Glomerular endothelial cell (primary cell): Measurements from ENCODE around the gene CCT7. TPM values are rescaled to one million over a fixed set of nuclear protein-coding genes. Genes with fewer than 3 reads are reported as not detected.

ENCODE experiments used
- DNase-seq: peaks from one replicate; pipeline ENCODE4 v3.0.0-alpha.2; 2011; ENCODE audit warnings: low read depth, low spot score; ENCODE audit errors: extremely low read depth
- total RNA-seq: library from RNA; depleted of rRNA; stranded (reverse); fragments of >200 nt; gene quantifications from 2 replicates; pipeline ENCODE4 v1.2.3, GENCODE V29; 2015

CCT7 gene
- total RNA-seq, 1 donor from 2014 or later: 334 TPM

DNA sequence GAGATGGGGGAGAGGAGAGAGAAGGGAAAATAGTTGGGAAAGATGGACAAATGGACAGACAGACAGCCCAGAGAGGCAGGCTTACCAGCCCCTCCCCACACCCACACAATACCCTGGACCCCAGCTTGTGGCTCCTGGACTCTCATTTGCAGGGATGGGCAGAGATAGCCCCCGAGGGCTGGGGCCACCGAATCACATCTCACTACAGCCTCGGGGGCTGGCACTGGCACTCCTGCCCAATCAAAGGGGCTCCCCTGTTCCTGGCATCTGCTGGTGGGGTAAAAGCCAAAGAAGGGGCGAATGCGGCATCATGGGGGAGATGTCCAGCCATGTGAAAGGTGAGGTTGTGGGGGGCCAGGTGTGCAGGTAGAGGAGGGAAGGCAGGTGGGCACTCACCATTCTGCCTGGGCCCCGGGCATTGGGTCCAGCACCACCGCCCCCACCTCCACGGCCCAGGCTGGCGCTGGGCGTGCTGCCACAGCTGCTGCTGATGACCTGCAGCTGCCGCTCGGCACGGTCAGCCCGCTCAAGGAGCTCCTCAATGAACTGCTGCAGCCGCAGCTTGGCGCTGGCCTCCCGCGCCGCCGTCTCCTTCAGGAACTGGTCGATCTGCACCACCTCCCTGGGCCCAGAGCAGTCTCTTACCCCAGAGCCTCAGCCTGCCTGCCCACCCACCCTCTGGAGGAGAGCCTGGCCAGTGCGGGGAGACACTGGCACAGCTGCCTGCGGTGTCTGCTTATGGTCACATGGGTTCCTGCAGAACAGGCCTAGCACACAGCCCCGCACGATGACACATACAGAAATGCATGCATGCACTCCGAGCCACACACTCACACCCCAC is 32.2 kb downstream of the CCT7 start:
- DNase-seq: no peak

- no peak for DNase-seq
These were observed 32.9 kb downstream of the CCT7 start for GRCh38 chr2:73267008-73267407.

GRCh38 chr2:73268366-73268829 is 34.3 kb downstream of the CCT7 start:
- DNase-seq: no peak

DNA sequence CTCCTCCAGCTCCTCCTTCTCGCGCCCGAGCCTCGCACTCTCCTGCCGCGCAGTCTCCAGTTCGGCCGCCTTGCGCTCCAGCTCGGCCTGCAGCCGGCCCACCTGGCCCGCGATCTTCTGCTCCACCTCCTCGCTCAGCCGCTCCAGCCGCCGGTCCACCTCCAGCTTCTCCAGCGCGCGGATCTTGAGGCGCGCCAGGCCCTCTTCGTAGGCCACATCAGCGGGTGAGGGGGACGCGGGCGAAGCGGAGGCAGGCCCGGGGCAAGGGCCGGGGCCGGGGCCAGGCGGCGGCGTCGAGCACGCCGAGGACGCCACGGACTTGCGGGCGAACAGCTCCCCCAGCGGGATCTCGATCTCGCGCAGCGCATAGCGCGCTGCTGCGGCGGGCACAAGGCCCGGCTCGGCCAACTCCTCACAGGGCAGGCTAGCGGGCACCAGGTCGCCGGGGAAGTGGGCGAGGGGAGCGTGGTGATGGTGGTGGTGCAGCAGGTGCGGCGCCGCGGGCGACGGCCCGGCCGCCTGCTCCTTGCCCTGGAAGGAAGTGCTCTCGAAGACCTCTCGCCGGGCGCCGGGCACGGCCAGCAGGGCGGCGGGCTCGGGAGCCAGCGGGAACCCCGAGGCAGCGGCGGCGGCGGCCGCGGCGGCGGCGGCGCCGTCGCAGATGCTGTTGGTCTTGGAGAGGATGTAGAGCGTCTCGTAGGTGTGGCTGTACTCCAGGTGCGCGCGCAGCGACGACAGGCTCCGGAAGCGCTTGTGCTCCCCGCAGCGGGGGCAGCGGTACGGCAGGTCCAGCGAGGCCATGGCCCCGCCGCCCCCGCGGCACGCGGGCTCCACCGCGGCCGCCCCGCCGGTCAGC is 35.0 kb downstream of the CCT7 start:
- no peak for DNase-seq

- no peak for DNase-seq
These were observed 35.8 kb downstream of the CCT7 start for GRCh38 chr2:73269686-73270465.

- DNase-seq: no peak
These were observed 38.2 kb downstream of the CCT7 start for GRCh38 chr2:73272270-73272669.

- DNase-seq: no peak
These were observed 45.7 kb downstream of the CCT7 start for GRCh38 chr2:73279852-73280251.

GRCh38 chr2:73281244-73281643 is 47.1 kb downstream of the CCT7 start:
- no peak for DNase-seq

- DNase-seq: no peak
These were observed 48.9 kb downstream of the CCT7 start for GRCh38 chr2:73282924-73283544.

DNA sequence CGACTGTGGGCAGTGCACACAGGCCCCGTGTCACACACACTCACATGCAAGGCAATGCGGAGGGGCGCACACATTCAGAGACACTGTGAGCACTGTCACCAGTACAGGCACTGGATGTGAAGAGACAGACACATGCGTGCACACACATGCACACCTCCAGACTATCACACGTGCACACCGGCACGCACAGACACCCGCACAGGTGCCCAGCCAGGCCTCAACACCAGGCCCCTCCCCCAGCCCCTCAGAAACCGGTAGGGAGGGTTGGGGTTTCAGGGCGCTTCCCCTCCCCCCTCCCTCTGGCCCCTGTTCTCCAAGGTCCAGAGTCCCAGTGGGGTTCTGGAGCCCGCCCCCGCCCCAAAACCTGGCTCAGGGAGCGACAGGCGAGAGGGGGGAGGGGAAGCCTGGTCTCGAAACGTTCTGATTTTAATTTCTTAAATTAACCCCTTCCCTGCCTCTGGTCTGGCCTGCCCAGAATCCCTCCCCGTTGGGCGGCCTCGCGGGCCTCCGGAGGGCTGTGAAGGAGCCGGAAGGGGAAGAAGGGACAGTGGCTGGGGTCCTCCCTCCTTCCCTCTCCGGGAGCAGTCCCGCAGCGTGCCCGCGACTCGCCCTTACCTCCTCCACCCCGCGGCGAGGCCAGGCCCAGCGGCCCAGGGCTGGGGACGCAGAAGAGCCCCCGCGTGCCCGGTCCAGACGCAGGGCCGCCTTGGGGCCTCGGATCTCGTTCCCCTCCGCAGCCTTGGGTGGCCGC is 49.6 kb downstream of the CCT7 start:
- DNase-seq: no peak

- DNase-seq: no peak
These were observed 50.4 kb downstream of the CCT7 start, which contains the start of gene FBXO41 for GRCh38 chr2:73284296-73285158. Gene FBXO41 (minus strand): TSS chr2:73284478. CDS start chr2:73269630, 14,848 bp downstream.

GRCh38 chr2:73285159-73285739 is 51.1 kb downstream of the CCT7 start:
- no peak for DNase-seq

- DNase-seq: no peak
These were observed 52.1 kb downstream of the CCT7 start for GRCh38 chr2:73286134-73286655.

DNA sequence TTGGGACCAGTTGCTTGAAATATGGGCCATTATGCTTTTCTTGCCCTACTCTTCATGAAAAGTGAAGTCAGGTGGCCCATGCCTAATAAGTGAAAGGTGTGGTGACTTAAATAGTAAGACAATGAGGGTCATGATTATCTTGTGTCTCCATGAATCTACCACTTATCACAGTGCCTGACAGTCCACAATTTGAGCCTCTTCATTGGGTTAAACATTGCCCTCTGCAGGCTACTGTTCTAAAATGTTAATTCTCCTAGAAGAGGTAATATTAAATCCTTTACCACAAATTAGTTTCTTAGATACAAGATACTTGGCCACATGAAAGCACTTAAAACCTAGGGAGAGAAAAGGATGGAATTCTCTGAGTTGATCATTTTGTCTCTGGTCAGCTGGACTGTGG is 55.2 kb downstream of the CCT7 start:
- no peak for DNase-seq

DNA sequence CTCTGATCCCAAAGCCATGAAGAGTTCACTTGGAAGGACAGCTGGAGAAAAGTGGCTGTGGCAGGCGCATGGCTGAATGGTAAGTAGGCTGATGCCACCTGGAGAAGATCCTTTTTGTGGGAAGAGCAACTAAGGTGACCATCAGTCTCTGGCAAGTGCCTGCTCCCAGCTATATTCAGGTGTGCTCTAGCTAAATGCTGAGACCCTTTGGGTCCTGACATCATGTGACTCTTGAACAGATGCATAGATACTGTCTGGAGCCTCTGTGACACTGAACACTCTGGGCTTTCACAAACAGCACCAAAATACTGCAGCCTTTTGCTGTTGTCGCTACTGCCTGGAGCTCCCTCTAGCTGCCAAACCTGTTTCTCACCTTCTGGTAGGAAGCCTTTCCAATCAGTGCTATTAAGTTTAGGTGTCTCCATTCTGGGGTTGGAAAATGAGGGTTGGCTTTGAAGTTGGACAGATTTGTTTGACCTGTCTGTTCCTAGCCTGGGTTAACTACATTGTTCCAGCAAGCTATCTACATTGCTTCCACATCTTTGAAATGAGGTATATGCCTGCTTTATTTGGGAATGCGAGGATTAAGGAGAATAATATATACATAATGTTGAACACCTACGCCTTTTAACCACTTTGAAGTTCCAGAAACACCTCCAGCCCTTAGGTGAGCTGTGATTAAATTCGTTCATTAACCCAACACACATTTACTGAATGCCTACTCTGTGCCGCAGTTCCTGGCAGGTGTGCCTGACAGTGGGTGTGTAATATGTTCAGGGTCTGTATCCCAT is 56.1 kb downstream of the CCT7 start:
- no peak for DNase-seq

GRCh38 chr2:73291093-73291460 is 57.0 kb downstream of the CCT7 start:
- no peak for DNase-seq
